ENCODE measurements around the gene IL24.
"Not testable (repeated sequence)": the region's sequence is repeated elsewhere in the genome, so short reads cannot be mapped to it uniquely, and the experiment has no call there.

The IL24 gene, protein sequence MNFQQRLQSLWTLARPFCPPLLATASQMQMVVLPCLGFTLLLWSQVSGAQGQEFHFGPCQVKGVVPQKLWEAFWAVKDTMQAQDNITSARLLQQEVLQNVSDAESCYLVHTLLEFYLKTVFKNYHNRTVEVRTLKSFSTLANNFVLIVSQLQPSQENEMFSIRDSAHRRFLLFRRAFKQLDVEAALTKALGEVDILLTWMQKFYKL

DNA sequence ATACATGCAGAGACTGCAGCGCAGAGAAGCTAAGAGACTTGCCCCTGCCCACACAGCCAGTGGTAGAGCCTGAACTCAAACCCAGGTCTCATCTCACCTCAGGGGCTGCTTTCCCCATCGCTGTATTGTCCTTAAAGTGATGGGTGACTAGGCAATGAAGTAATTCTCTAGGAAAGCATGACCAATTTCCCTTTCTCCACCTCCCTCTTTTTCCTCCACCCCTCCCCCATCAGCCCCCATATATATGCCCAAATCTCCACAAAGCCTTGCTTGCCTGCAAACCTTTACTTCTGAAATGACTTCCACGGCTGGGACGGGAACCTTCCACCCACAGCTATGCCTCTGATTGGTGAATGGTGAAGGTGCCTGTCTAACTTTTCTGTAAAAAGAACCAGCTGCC, at the start of gene IL24:
IL24 (plus strand) TSS at position 269 of the 400 bp plus-strand sequence. CDS start 390 bp downstream, outside the sequence.
- DNase-seq, result no peak

DNA sequence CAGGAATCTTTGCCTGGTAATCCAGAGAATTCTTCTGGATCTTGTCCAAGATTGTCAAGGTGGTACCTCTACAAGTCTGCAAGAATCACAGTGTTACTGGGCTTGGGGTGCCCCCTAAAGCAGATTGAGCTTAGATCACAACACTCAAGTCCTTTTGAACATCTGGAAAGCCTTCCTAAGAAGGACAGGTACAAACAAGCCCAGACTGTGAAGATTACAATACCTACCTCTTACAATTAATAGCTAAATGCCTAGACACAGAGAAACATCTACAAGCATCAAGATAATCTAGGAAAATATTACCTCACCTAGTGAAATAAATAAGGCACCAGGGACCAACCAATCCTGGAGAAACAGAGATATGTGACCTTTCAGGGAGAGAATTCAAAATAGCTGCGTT, 49.3 kb upstream of the IL24 start:
- DNase-seq, result no peak

DNA sequence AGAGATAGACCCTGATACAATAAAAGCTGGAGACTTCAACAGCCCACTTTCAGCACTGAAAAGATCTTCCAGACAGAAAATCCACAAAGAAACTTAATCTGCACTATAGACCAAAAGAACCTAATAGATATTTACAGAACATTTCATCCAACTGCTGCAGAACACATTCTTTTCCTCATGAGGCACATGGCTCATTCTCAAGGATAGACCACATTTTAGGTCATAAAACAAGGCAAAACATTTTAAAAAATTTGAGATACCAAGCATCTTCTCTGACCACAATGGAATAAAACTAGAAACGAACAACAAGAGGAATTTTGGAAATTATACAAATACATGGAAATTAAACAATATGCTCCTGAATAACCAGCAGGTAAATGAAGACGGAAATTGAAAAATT, 46.8 kb upstream of the IL24 start:
- DNase-seq, result no peak

DNA sequence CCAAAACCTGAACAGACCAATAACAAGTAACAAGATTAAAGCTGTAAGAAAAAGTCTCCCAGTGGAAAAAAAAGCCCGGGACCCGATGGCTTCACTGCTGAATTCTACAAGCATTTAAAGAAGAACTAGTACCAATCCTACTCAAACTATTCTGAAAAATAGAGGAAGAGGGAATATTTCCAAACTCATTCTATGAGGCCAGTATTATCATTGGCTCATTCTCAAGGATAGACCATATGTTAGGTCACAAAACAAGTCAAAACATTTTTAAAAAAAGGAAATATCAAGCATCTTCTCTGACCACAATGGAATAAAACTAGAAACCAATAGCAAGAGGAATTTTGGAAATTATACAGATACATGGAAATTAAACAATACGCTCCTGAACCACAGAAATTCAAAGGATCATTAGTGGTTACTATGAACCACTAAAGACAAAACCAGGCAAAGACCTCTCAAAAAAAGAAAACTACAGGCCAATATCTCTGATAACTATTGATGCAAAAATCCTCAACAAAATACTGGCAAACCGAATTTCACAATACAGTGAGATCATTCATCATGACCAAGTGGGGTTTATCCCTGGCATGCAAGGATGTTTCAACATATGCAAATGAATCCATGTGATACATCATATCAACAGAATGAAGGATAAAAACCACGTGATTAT, 45.8 kb upstream of the IL24 start:
- no peak for DNase-seq

DNA sequence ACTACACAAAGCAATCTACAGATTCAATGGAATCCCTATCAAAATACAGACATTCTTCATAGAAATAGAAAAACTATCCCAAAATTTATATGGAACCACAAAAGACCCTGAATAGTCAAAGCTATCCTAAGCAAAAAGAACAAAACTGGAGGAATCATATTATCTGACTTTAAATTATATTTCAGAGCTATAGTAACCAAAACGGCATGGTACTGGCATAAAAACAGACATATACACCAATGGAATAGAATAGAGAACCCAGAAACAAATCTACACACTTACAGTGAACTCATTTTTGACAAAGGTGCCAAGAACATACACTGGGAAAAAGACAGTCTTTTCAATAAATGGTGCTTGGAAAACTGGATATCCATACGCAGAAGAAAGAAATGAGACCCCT, 44.6 kb upstream of the IL24 start:
- not testable (repeated sequence) for DNase-seq

DNA sequence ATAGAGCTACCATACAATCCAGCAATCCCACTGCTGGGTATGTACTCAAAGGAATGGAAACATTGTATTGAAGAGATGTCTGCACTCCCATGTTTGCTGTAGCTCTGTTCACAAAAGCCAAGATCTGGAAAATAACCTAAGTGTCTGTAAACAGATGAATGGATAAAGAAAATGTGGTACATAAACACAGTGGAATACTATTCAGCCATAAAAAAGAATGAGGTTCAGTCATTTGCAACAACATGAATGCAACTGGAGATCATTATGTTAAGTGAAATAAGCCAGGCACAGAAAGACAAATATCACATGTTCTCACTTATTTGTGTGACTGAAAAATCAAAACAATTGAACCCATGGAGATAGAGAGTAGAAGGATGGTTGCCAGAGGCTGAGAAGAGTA, 43.5 kb upstream of the IL24 start:
- DNase-seq, result not testable (repeated sequence)

DNA sequence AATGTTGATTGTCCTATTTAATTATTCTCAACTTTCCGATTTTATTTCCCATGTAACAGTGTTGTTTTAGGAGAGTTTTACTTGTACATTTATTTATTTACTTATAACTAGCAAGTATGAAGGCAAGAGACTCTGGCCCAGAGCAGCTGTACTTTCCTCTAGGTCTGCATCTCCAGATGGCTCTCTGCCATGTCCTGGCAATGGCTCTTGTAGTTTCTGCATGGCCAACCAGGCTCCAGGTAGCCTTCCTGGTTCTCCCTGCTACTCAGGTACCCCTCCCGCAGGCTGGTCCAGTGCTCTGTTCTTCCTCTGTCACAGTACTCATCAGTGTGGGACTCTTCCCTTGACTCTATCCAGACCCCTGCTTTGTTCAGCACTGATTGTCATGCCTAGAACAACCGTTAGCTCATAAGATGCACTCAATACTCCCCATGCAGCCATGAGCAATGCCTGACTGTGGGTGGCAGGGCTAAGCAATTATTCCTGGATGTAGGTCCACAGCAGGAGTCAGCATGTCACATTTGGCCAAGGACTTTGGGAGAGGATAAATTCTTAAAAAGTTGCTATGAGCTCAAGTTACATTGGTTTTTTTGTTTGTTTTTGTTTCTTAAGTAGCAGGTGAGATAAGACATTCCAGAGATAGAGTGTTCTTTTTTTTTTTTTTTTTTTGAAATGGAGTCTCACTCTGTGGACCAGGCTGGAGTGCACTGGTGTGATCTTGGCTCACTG, 42.7 kb upstream of the IL24 start:
- DNase-seq, result no peak

DNA sequence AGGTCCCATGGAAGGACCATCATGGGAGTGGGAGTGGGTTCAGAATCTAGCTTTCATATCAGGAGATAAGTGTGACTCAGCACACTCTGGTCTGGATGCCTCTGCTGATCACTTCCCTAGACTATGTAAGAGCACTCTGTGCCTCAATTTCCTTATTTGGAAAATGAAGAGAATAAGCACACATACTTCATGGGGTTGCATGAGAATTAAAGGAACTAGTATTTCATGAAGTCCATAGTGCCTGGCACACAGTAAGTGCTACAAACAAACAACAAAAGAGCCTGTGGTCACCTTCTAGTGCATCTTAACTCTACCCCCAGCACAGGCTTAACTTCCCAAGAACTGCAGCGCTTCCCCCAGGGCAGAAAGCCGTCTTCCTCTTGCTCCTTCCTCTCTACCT, 41.4 kb upstream of the IL24 start:
- no peak for DNase-seq

DNA sequence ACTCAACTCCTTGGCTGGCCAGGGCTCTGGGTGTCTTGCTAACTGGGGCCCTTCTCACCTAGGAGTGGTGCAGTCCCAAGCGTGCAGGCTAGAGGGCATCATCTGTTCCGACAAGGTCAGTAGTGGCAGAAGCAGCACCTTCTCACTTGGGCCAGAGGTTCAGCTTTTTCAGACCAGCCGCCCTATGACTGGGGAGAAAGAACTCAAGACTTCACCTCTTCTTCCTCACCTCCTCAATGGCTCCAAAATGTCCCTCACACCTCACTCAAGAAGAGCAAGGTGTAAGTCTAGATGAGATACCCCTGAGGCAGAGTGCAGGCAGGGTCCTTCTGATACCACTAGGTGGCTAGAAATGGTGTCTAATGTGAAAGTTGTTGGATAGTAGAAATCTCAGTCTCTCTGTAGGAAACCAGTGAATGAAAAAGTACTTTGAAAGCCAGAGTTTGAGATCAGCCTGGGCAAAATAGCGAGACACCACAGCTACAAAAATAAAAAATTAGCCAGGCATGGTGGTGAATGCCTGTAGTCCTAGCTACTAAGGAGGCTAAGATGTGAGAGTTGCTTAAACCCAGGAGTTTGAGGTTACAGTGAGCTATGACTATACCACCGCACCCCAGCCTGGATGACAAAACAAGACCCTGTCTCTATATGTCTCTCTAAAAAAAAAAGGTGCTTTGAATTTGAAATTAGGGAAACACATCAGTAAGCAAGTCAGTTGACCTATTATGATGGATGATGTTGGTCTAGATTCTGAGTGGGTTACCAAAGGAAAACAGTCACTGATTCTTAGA, 40.4 kb upstream of the IL24 start:
- DNase-seq, result peak; percentile 21

DNA sequence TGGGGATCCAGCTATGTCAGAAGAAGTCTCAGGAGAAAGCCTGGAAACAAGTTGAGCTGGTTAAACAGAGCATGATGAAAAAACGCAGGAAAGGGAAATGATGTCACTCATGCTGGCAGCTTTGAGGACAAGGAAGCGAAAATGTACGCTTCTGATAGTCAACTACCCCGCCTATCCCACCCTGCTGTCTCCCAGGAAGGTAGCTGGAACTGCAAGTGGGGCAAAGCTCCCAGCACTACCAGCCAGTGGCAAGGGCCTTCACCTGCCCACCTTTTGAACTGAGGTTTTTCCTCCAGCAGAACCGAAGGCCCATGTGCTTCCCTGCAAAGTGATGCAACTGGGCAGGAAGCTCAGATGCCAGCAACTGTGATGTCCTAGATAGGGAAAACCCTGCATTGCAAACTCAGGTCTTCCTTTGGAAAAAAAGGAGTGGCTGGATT, 38.1 kb upstream of the IL24 start:
- DNase-seq, result no peak

DNA sequence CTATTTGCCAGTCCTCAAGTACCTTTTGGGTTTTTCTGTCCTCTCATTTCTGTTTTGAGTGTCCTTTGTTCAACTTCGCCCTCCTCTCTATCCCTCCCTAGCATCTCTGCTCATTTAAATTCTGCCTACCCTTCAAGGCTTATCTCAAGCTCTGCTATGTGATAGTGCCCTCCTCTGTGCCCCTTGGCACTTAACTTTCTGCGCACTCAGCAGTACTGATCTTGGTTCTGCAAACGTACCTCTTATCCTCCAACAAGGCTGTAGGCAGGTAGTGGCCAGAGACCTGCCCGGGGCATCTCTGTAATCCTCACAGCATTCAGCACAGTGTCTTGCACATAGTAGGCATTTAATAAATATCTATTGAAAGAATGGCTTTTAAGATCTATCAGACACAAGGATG, 37.1 kb upstream of the IL24 start:
- no peak for DNase-seq

DNA sequence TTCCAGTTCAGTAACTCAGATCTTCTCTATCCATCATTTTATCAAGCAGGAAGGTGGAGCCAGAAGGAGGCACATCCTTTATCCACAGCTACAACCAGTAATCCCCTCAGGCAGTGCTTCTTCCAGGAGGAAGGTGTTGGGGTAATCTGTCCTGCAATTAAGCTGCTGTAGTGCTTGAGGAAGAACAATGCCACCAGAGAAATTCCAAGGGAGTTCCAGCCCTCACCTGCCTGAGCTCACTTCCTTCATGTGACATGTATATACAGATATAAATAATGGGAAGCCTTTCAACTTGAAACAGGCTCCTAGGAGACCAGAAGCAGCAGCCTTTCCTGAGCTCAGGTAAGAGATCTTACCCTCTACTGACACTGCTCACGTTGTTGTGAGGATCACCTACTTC, 34.0 kb upstream of the IL24 start:
- DNase-seq, result peak; percentile 83

DNA sequence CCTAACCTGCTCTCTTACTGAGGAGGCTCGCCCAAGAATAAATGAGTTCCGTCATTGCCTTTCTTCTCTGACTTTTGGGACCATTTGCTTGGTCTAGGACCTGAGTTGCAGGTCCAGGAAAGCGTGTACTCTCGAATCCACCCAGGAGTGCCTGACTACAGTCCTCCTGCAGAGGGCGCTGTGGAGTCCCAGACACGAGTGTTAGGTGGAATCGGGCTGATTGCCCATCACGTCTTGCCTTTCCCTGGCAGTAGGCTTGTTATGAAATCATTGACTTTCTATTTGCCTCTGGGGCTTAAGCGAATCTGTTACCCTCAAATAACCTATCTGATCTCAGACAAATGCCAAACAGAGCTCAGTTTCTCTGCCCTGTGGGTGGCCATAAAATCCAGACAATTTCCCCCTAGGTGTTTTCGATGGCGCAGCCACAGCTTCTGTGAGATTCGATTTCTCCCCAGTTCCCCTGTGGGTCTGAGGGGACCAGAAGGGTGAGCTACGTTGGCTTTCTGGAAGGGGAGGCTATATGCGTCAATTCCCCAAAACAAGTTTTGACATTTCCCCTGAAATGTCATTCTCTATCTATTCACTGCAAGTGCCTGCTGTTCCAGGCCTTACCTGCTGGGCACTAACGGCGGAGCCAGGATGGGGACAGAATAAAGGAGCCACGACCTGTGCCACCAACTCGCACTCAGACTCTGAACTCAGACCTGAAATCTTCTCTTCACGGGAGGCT, 32.1 kb upstream of the IL24 start, which contains the start of gene IL20:
IL20 (plus strand) TSS at position 685 of the 733 bp plus-strand sequence. CDS start 230 bp downstream, outside the sequence.
- DNase-seq, result peak; percentile 82

DNA sequence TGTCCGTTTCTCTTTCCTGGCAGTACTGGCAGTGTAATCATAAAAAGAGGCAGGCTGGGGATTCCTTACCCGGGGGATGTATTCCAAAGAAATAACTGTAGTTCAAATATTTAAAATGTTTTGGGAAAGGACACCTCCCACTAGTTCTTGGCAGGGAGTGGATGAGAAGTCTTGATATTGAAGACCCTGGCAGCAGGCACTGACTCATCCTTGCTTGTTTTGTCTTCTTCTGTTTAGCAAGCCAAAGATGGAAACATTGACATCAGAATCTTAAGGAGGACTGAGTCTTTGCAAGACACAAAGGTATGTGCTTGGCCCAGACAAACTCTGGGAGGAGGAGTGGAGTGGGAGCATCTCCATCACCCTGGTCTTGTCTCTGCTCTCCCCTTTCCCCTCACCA, 31.2 kb upstream of the IL24 start:
- DNase-seq, result no peak

DNA sequence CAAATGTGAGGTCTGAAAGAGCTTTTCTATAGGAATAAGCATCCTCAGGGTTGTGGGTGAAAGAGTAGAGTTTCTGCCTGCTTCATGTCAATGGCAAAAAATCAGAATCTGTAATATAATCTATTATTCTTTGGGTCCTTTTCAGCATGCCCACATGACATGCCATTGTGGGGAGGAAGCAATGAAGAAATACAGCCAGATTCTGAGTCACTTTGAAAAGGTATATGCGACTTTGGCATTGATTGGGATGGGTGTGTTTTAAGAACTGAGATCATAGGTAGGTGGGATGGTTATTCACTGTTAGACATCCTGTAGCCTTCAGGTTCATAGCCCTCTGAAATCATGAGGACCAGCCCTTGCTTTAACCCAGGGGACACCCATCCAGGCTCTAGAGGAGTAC, 30.0 kb upstream of the IL24 start:
- DNase-seq, result no peak

DNA sequence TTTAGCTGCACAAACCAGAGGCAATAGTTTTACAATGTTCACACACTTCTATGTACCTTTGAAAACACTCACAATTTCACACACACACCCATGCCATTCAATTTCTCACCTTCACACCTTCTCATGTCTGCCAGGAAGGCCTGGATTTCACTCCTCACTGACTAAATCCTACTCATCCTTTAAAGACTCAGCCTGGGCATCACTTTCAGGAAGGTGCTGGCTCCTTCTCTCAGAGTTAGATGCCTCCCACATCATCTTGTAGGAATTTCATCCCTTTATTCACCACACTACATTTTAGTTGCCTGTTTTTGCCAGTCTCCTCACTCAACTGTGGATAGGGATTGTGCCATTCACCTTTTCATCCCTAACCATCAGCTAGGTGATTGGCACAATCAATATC, 29.5 kb upstream of the IL24 start:
- no peak for DNase-seq

DNA sequence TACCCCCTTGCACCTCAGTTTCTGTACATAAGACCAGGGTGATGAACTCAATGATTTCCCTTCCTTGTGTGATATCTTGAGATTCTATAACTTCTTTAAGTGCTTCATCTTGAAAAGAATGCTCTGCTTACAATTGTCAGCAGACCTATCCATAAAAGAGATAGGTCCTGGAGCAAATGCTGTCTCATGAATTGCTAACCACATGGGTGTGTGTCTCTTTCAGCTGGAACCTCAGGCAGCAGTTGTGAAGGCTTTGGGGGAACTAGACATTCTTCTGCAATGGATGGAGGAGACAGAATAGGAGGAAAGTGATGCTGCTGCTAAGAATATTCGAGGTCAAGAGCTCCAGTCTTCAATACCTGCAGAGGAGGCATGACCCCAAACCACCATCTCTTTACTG, 29.0 kb upstream of the IL24 start:
- DNase-seq, result no peak

DNA sequence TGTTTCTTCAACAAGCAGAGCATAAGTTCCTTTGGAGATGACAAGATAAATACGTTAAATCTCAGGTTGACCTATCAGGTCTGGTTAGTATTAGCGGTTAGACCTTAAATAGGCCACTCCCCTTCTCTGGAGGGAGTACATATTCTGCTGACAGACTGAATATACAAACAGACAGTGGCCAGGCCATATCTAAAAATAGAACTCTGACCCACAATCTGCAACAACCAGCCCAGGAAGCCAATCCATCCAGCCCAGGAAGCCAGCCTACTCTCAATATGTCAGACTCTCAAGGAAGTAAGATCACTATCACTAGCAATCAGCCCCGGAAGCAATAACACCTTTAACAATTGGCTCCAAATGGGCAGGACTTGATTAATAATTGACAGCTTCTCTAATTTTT, 25.1 kb upstream of the IL24 start:
- no peak for DNase-seq

DNA sequence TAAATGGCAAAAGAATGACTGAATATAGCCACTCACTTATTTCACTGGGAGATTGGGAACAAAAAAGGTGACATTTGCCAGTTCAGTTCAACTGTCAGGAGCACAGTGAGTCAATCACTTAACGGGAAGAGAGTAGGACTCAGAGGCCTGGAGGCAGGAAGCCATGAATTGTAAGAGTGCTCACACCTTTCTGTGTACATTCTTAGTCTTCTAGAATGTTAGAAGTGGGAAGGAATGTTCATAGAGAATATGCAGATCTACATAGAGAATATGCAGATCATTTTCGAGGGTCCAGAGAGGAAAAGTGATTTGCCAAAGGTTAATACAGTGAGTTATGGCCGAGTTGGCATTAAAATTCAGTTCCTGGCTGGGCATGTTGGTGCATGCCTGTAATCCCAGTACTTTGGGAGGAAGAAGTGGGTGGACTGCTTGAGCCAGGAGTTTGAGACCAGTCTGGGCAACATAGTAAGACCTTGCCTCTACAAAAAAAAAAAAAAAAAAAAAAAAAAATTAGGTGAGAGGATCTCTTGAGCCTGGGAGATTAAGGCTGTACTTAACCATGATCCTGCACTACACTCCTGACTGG, 23.5 kb upstream of the IL24 start:
- DNase-seq, result no peak

DNA sequence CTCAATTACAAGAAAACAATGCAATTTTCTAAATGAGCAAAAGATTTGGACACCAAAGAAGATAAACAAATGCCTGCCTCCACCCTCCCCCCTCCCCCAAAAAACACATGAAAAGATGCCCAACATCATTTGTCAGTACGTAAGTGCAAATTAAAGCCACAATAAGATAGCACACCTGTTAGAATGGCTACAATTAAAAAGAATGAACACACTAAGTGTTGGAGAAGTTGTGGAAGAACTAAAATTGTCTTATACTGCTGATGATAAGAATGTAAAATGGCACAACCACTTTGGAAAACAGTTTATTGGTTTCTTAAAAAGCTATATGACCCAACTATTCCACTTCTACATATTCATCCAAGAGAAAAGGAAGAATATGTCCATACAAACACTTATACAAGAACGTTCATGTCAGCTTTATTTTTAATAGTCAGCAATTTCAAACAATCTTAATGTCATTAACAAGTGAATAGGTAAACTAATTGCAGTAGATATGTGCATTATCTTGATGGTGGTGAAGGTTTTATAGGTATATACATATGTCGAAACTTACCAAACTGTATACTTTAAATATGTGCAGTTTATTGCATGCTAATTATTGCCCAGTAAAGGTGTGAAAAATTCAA, 21.4 kb upstream of the IL24 start:
- no peak for DNase-seq

DNA sequence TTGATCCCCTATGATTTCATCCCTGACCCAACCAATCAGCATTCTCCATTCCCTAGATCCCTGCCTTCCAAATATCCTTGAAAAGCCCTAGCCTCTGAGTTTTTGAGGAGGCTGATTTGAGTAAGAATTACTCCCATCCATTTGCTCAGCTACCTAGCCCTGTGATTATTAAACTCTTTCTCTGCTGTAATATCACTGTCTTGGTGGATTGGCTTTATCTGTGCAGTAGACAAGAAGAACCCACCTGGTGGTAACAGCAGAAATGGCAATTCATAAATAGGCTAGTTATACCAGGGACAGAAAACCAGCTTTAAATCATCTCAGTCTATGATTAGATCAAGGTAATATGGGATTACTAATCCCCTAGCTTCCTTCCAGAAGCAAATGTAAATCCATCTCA, 18.8 kb upstream of the IL24 start:
- DNase-seq, result peak; percentile 5

DNA sequence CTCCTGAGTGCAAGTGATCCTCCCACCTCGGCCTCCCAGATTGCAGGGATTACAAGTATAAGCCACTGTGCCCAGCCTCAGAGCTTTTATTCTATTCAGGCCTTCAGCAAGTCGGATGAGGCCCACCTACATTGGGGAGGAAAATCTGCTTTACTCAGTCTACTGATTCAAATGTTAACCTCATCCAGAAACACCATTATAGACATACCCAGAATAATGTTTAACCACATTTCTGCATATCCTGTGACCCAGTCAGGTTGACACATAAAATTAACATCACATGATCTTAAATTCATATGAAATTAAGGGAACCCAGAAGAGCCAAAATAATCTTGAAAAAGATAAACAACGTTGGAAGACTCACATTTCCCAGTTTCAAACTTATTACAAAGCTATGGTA, 16.9 kb upstream of the IL24 start:
- no peak for DNase-seq

Measured in NCI-H69 (cell line).